ENCODE data around the gene DGCR6.
"Not testable (repeated sequence)": the region's sequence is repeated elsewhere in the genome, so short reads cannot be mapped to it uniquely, and the experiment has no call there.

DGCR6 gene

DNA sequence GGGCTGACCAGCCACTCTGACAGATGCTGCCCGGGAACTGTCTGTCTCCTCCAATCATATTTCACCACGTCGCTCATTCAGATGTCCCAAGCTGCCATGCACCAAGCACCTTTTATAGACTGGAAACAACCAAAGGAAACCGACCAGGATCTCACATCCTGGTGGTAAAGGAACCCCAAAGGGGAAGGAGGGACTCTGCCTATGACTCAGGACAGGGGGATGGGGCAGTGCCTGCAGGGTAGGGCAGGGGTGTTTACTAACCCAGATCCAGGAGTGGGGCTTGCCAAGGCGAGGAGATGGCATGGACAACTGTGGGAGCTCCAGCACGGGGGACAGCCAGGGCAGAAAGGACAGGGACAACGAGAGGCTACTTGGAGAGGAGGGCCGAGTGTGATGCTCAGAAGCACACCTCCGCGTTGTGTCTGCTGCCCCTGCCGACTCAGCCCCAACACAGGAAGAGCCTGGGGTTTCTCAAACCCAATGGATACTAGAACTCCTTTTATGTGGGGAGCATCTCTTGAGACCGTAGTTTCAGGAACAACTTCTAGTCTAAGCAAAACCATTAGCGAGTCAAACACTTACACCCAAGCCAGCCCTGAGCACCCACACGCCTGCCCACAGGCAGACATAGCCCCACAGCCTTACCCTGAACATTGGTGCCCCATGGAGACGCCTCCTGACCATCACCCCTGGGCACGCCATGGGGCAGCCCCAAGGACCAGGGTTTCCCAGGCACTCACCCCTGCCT lies 26.0 kb downstream of the DGCR6 start:
- no peak for DNase-seq (ENCODE audit: low spot score)

DNA sequence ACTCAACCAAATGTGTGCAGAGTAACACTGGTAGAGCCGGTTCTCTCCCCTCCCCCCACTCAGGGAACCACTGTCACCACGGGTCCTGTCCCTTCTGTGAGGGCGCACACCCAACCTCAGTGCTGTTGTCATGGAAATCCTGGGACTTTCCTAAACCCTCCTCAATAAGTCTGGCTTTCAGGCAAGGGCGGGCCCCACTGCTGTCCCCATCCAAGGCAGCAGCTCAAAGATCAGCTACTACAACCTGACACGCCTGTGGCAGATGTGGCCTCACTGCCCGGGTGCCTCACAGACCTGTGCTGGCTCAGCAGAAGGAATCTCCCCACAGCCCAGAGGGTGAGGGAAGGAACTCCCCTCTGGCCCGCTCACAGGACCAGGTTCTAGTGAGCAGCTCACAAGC lies 27.8 kb downstream of the DGCR6 start:
- DNase-seq (ENCODE audit: low spot score) = no peak

DNA sequence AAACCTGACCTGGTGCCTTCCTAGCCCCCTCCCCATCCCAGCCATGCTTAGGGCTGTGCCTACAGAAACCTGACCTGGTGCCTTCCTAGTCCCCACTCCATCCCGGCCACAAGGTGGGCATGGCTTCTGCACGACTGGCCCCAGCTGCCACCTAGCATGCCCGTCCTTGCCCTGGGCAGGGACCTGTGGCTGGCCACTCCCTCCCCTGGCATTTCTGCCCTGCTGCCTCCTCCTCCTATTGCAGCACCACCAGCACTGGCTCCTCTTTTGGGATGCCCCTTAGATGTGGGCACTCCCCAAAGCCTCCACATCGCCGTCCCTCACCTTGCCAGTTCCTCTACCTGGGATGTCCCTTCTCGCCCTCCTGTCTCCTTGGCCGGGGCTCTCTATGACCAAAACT lies 28.6 kb downstream of the DGCR6 start:
- not testable (repeated sequence) for DNase-seq (ENCODE audit: low spot score)

DNA sequence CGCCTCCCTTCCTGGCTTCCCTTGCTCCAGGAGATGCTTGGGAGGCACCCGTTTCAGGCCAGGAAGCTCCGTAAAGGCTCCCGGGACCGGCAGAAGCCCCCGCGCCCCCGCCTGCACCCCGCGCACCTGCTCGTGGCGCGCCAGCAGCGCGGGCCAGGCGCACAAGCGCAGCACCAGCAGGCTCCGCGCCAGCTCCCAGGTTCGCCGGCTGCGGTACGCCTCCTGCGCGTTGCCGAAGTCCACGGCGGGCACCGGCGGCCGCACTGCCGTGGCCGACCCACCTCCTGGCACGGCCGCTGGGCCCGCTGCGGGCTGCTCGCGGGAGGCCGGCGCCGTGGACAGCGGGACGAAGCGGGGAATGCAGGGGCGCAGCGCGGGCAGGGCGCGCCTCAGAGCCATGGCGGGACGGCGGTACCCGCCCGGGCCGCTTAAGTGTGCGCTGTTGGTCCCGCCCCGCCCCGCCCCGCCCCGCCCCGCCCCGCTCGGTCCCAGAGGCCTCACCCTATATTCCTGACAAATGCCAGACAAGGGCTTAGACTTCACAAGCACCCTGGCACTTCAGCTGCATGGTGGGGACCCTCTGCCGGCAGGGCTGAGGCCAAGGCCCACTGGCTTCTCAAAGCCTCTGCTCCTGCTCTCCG lies 29.9 kb downstream of the DGCR6 start, which contains the start of gene PRODH:
PRODH (minus strand) TSS at position 405 of the 641 bp plus-strand sequence; CDS start at position 399, 6 bp downstream.
- DNase-seq (ENCODE audit: low spot score) = no peak

DNA sequence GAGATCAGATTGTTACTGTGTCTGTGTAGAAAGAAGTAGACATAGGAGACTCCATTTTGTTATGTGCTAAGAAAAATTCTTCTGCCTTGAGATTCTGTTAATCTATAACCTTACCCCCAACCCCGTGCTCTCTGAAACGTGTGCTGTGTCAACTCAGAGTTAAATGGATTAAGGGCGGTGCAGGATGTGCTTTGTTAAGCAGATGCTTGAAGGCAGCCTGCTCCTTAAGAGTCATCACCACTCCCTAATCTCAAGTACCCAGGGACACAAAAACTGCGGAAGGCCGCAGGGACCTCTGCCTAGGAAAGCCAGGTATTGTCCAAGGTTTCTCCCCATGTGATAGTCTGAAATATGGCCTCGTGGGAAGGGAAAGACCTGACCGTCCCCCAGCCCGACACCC lies 32.6 kb downstream of the DGCR6 start:
- DNase-seq (ENCODE audit: low spot score) = not testable (repeated sequence)

DNA sequence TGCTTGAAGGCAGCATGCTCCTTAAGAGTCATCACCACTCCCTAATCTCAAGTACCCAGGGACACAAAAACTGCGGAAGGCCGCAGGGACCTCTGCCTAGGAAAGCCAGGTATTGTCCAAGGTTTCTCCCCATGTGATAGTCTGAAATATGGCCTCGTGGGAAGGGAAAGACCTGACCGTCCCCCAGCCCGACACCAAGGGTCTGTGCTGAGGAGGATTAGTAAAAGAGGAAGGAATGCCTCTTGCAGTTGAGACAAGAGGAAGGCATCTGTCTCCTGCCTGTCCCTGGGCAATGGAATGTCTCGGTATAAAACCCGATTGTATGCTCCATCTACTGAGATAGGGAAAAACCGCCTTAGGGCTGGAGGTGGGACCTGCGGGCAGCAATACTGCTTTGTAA lies 41.0 kb downstream of the DGCR6 start:
- not testable (repeated sequence) for DNase-seq (ENCODE audit: low spot score)

DNA sequence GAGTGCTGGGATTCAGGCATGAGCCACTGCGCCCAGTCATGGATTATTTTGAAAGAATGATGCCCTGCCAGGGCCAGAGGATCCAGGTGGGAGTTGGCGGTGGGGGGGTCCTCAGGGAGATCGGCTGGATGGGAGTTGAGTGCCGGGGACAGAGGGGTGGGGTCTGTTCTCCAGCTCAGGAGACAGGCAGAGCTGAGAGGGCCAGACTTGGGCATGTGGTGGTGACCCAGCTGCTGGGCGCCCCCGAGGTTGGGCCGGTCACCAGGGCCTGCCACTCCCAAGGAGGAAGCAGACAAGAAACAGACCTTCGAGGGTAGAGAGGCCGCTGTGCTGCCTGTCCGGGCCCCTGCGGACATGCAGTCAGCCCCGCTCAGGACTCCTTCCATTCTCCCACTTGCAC lies 41.8 kb downstream of the DGCR6 start:
- DNase-seq (ENCODE audit: low spot score) = no peak

DNA sequence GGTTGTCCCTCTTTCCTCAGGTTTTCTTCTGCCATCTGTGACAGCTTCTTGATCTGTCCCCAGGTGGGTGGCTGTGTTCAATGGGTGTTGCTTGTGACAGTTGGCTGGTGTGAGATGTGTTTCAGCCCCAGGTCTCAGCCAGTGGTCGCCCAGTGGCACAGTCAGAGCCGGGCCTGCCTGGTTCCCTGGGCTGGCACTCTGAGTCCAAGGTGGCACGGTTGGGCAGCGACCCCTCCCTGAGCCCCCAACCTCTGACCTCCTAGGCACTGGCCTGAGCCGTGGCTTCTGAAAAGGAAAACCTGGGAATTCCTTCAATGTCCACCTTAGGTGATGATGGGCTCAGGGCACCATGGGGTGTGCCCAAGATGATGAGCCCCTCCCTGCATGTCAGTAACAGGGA lies 44.0 kb downstream of the DGCR6 start:
- DNase-seq (ENCODE audit: low spot score) = no peak

DNA sequence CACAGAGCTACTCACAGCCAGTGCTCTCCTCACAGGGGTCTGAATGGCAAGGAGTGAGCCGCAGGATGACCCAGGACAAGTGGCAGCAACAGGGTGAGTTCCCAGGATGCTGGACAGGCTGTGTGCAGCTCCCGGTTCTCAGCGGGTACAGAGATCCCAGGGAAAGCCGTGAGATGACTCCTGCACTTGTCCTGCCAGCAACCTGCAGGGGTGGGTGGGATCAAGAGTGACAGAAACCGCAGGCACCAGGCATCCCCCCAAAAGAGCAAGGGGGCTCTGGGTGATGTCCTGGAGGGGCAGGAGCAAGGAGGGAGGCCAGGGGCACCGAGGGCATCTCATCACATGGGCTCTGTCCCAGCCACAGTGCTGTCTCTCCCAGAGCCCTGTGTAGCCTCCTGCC lies 45.9 kb downstream of the DGCR6 start:
- no peak for DNase-seq (ENCODE audit: low spot score)

DNA sequence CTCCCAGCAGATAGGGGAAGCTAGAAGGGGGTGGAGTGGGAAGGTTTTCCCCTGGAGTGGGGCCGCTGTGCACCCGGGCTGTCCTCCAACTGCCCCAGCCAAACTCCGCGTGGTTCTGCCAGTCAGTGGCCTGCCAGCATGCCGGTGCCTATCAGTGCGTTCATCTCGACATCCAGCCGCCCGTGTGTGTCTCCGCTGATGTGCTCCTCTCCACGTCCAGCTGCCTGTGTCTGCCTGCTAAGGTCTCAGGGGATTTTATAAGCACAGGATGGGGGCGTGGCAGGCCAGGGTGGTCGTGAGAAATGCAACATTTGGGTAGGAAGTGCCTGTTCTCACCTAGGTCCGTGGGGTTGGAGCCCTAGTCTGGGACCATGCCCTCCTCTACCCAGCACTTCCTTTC lies 47.0 kb downstream of the DGCR6 start:
- DNase-seq (ENCODE audit: low spot score) = not testable (repeated sequence)

DNA sequence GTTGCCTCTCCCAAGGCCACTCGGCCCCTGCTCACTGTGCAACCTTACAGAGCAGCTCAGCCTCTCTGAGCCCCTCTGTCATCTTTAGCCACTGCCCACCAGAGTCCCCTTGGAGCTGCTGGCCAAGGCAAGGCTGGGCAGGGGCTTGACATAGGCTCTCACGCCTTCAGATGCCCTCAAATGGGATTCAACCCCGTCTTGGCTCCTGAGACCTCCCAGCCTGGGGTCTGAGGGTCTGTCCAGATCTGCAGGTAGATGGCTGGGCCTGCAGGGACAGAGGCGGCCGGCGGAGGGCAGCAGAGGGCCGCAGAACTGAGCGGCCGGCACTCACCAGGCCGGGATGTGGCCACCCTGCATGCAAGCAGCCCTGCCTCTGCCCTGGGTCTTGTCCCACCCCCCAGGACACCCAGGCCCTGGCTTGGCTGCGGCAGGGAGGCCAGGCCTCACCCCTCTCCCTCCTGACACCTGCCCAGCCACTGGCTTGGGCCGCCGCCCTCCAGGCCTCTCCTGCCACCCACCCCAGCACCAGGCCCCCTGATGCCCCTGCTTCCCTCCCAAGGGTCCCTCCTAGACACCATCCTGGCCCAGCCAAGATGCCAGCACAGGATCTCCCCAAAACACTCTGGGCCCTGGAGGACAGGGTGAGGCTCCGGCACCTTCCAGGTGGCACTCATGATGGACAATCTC lies 48.3 kb downstream of the DGCR6 start:
- DNase-seq (ENCODE audit: low spot score) = peak; percentile 68

DNA sequence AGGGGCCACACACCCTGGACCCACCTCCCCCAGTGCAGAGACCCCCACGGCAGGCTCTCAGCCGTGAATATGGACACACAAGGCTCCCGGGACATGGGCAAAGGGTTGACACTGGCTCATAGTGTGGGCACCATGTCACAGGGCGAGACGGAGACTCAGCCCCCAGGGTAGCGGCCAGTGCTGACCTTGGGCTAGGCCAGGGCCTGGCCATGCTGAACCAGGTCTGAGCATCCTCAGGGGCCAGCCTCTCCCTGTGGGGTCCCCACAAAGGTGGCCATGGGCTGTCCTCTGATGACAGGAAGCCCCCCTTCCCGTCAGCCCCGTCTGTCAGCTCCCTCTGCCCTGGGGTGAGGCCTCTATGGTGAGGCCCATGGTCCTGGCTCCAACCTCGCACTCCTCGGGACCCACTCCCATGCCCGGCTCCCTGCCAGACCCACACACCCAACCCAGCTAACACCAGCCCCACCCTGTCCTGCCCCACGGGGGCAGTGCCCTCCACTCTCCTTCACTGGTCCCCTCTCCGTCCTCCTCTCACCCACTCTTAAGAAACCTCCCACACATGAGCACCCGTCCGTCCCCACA lies 49.0 kb downstream of the DGCR6 start:
- no peak for DNase-seq (ENCODE audit: low spot score)

DNA sequence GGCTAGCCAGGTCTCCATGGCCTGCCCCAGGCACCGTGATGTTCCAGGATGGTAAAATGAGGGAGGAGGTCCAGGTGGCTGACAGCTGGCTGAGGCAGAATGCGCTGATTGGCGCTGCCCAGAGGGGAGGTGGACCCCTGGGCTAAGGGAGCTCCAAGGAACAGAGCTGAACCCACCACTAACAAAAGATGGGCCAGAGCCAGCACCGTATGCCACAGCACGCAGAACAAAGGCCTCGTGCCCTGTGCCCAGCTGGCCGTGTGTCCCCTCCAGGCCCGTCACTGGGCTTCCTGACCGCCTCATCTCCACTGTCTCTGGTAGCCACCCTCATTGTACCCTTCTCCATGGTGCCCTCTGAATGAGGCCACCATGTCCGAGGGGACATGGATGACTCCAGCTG lies 49.6 kb downstream of the DGCR6 start:
- DNase-seq (ENCODE audit: low spot score) = no peak

DNA sequence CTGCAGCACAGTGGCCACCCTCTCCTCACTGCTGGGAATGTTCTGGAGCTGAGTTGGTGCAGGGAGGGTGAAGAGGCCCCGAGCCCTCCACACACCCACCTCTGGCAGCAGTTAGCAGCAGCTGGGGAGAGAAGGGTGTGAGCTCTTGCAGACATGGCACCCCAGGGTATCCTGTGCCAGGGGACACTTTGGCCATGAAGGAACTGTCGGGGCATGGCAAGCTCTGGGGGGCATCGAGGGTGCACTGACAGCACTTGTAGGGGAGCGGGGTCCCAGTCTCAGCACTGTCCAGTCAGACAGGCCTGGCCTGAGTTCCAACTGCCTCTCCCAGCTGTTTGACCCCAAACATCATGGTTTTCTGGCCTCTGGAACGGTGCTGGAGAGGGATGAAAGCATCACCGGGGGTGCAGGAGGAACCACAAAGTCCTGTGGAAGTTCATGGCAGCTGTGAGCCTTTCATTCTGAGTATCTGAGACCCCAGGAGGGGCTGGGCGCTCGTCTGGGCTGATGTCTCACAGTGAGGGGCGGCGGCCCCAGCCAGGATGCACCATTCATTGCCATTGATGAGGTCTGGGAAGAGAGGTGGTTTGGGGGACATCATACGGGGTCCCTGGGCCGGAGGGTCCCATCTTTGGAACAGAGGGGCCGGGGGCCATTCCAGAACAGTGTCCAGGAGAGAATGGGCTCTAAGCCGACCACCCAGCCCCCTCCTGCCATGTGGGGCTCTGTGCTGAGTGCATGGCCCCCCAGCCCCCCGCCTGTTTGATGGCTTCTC lies 50.2 kb downstream of the DGCR6 start:
- not testable (repeated sequence) for DNase-seq (ENCODE audit: low spot score)

DNA sequence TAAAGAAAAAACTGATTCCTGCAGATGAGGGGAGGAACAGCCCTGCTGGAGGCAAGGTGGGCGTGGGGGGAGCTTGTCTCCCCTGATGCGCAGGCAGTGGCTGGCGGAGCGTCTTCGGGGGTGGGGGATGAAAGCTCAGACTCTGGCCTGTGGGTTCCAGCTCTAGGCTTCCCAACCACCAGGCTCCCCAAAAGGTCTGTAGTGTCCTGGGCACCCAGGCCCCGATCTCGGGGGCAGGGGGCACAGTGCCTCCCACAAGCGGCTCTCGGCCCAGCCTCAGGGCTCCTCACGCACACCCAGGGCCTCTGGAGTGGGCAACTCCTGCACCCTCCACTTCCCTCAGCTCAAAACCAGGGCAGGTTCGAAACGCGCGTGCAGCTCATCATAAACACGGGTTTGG lies 50.8 kb downstream of the DGCR6 start:
- DNase-seq (ENCODE audit: low spot score) = not testable (repeated sequence)

DNA sequence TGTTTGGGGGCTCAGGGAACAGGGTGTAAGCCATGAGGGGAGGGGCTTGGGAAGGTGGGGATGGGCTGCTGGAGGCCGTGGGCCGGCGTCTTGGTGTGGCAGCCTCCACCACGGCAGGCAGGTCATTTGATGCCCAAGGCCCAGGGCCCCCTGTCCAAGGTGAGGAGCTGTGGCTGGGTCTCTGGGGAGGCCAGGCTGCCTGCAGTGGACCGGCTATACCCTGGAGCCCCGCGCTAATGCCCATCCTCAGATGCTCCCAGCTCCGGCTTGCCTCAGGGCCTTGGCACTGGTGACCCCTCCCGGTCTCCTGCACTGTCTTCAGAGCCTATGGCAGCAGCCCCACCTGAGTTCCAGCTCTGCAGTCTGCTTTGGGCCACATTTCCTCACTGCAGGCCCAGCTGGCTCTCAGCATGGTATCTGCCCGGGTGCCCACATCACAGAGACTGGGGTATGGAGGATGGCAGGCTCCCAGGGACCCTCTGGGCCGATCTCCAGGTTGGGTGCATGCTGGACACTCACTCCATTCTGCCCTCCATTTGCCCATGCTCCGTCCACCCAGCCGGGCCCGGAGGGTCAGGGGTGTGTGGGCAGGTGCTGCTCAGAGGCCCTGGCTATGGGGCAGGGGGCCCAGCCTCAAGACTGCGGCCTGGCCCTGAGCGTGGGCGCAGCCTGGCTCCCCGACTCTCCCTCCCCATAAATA lies 51.7 kb downstream of the DGCR6 start:
- DNase-seq (ENCODE audit: low spot score) = not testable (repeated sequence)

DNA sequence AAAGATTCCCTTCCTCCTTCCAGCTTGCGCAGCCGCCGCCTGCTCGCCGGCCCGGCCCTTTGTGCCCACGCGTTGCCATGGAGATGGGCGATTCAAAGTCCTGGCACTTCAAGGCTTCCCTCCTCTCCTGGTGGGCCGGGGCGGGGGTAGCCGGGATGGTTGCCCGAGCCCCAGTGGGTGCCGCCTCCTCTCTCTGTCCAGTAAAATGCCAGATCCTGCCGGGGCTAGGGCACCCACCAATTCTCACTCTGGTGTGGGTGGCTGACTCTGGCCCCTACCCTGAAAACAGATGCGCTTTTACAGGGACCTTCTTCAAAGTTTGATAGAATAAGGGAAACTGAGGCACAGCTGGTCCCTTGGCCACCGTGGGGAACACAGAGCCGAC lies 52.2 kb downstream of the DGCR6 start:
- not testable (repeated sequence) for DNase-seq (ENCODE audit: low spot score)

DNA sequence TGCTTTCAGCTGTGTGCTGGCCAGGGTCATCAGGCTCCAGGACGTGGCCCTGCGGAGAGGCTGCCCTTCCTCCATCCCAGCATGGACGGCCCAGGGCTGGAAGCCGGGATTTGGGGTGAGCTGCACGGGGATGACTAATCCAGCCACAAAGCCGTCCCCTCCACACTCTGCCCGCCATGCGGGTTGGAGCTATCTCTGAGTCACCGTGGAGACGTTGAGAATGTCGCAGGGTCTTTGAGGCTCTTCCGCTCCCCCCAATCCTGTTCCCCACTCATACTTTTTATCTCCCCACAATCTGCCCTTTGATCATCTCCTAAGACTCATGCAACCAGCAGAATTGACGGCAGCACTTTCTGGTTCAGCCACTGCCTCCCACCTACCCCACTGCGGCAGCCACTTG lies 52.6 kb downstream of the DGCR6 start:
- DNase-seq (ENCODE audit: low spot score) = not testable (repeated sequence)

DNA sequence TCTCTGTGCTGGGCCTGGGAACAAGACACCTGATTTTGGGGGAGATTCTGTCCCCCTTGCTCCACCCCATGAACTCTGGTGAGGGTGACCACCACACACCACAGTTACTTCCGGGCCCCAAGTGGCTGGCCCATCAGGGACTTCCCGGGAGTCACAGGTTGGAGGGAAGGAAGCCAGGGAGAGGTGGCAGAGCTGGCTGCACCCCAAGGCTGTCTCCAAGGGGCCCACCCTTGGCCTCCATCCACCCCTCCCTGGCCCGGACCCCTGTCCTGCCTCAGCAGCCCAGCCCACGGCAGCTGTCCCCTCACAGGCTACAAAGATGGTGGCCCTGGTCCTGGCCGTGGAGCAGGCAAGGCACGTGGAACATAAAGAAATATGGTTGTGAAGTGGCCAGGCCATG lies 53.1 kb downstream of the DGCR6 start:
- not testable (repeated sequence) for DNase-seq (ENCODE audit: low spot score)

DNA sequence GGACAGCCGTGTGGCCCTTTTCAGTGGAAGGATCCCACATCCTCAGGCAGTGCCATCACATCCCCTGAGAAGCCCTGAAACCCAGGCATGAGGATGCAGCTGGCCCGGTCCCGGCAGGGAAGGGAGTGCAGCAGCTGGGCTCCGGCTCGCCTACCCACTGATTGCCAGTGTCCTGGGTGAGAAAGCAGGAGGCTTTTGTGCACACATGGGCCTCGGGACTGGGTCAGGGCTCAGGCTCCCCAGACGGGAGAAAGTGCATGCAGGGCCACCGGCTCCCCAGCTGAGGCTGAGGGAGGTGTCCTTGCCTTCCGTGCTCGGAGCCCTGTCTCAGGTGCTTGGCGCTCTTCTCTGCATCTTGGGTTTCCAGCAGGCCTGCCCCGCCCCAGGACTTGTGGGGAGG lies 53.6 kb downstream of the DGCR6 start:
- DNase-seq (ENCODE audit: low spot score) = not testable (repeated sequence)

DNA sequence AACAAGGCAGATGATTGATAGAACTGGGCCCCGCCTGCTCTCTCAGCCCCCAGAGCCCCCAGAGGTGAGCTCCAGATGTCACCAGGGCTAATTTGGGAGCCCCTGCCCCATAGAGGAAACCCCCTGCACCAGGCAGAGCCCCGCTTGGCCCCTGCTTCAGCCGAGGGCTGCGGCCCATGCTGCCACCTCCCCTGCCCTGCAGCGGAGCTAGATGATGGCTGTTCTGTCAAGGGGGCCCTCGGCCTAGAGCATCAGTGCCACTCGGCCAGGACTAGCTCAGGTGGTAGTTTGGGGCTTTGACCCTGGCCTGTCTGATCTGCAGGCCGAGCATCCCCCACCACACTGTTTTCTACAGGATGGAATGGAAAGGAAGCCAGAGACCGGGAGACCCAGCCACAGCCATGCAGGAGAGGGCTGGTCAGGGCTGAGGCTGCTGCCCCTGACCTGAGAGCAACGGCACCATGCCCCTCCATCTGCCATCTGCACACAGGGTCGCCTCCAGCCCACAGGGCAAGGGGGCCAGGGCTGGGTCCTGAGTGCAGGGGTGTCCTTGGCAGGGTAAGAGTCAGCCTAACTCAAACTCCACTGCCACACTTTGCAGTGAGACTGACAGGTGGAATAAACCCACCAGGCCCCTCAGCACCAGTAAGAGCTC lies 54.2 kb downstream of the DGCR6 start:
- not testable (repeated sequence) for DNase-seq (ENCODE audit: low spot score)

Data from COLO829 (cell line).